Measurements from ENCODE around the gene ACAA2.

Gene ACAA2

GRCh38 chr18:49813319-49814146, at the start of gene ACAA2:
Gene ACAA2, minus strand, starts transcription at chr18:49813533. Its CDS starts 49 bp downstream, at chr18:49813484.
- peak; percentile 75 to 87 for DNase-seq

- no peak for DNase-seq
These were observed 49.5 kb upstream of the ACAA2 start for GRCh38 chr18:49862656-49863385.

- no peak for DNase-seq
These were observed 48.3 kb upstream of the ACAA2 start for GRCh38 chr18:49861659-49862058.

GRCh38 chr18:49859725-49860124, 46.4 kb upstream of the ACAA2 start:
- DNase-seq = no peak

- DNase-seq = no peak
These were observed 45.7 kb upstream of the ACAA2 start for GRCh38 chr18:49859021-49859359.

- peak; percentile 19 to 33 for DNase-seq
These were observed 45.1 kb upstream of the ACAA2 start for GRCh38 chr18:49858309-49859020.

GRCh38 chr18:49857708-49858107, 44.4 kb upstream of the ACAA2 start:
- no peak for DNase-seq

- DNase-seq = no peak
These were observed 43.2 kb upstream of the ACAA2 start for GRCh38 chr18:49856496-49856895.

- DNase-seq = no peak
These were observed 42.5 kb upstream of the ACAA2 start for GRCh38 chr18:49855711-49856415.

GRCh38 chr18:49854681-49855080, 41.3 kb upstream of the ACAA2 start:
- DNase-seq = no peak

- DNase-seq = no peak
These were observed 40.1 kb upstream of the ACAA2 start for GRCh38 chr18:49853436-49853835.

GRCh38 chr18:49853011-49853410, 39.7 kb upstream of the ACAA2 start:
- DNase-seq = no peak

GRCh38 chr18:49851624-49852023, 38.3 kb upstream of the ACAA2 start:
- no peak for DNase-seq

GRCh38 chr18:49850636-49851035, 37.3 kb upstream of the ACAA2 start:
- DNase-seq = no peak

- no peak for DNase-seq
These were observed 36.2 kb upstream of the ACAA2 start for GRCh38 chr18:49849331-49850217.

- no peak for DNase-seq
These were observed 34.8 kb upstream of the ACAA2 start for GRCh38 chr18:49848115-49848514.

- DNase-seq = no peak
These were observed 34.2 kb upstream of the ACAA2 start for GRCh38 chr18:49847524-49847923.

- no peak for DNase-seq
These were observed 33.6 kb upstream of the ACAA2 start for GRCh38 chr18:49846718-49847470.

- no peak for DNase-seq
These were observed 33.0 kb upstream of the ACAA2 start for GRCh38 chr18:49846361-49846662.

- DNase-seq = no peak
These were observed 32.5 kb upstream of the ACAA2 start for GRCh38 chr18:49845629-49846360.

- DNase-seq = no peak
These were observed 31.6 kb upstream of the ACAA2 start for GRCh38 chr18:49844903-49845302.
